ENCODE measurements around the gene CDR2.

- TF ChIP-seq CTCF (IDR thresholded peaks at IDR 0.05) (no peak), POLR2A (IDR thresholded peaks at IDR 0.05) (no peak)
Observed at GRCh38 chr16:22328081-22328725, 46.2 kb downstream of the CDR2 start.

Measured in esophagus squamous epithelium (tissue), 4 donors.